HEK293 (cell line): ENCODE results near the gene CDR2L.
A peak's percentile ranks its signal among the peaks of the same experiment; 100 is the strongest.

Source experiments
- EGR2 ChIP-seq: fragments of 450-650 bp; formaldehyde crosslinking; IDR thresholded peaks from 2 replicates; pipeline ENCODE4 v1.5.1; 2016; ENCODE audit warnings: low read depth, missing biosample characterization, missing genetic modification characterization
- GLI2 ChIP-seq: fragments of 450-650 bp; formaldehyde crosslinking; IDR thresholded peaks from 2 replicates; pipeline ENCODE4; 2017; ENCODE audit warnings: missing biosample characterization, missing genetic modification characterization, low read depth, borderline replicate concordance
- HOXD13 ChIP-seq: sonication (generic); formaldehyde crosslinking; IDR thresholded peaks from 2 replicates; pipeline ENCODE4 v1.8.0; 2022; ENCODE audit warnings: missing genetic modification reagents, borderline replicate concordance
- KLF10 ChIP-seq: fragments of 450-650 bp; IDR thresholded peaks from 2 replicates; pipeline ENCODE4 v1.5.1; 2018; ENCODE audit warnings: missing biosample characterization, mild to moderate bottlenecking, missing genetic modification characterization
- KLF8 ChIP-seq: fragments of 450-650 bp; formaldehyde crosslinking; IDR thresholded peaks from 2 replicates; pipeline ENCODE4 v1.5.1; 2016; ENCODE audit warnings: missing biosample characterization, missing genetic modification characterization
- SCRT1 ChIP-seq: fragments of 450-650 bp; formaldehyde crosslinking; IDR thresholded peaks from 2 replicates; pipeline ENCODE4 v1.5.1; 2016; ENCODE audit warnings: missing biosample characterization, missing genetic modification characterization, borderline replicate concordance
- ZBTB48 ChIP-seq: fragments of 450-650 bp; formaldehyde crosslinking; IDR thresholded peaks from 2 replicates; pipeline ENCODE4 v1.5.1; 2016; ENCODE audit warnings: missing biosample characterization, missing genetic modification characterization
- ZNF184 ChIP-seq: fragments of 450-650 bp; IDR thresholded peaks from 2 replicates; pipeline ENCODE4 v1.5.1; 2018; ENCODE audit warnings: missing biosample characterization, mild to moderate bottlenecking, missing genetic modification characterization
- ZNF266 ChIP-seq: fragments of 450-650 bp; formaldehyde crosslinking; IDR thresholded peaks from 2 replicates; pipeline ENCODE4 v1.5.1; 2016; ENCODE audit warnings: missing biosample characterization, missing genetic modification characterization, low read depth
- ZNF292 ChIP-seq: fragments of 450-650 bp; formaldehyde crosslinking; IDR thresholded peaks from 2 replicates; pipeline ENCODE4 v1.5.1; 2016; ENCODE audit warnings: low read depth, missing biosample characterization, missing genetic modification characterization, borderline replicate concordance
- ZNF350 ChIP-seq: fragments of 450-650 bp; formaldehyde crosslinking; IDR thresholded peaks from 2 replicates; pipeline ENCODE4 v1.5.0; 2017; ENCODE audit warnings: missing biosample characterization, mild to moderate bottlenecking, missing genetic modification characterization
- ZNF423 ChIP-seq: fragments of 450-650 bp; formaldehyde crosslinking; IDR thresholded peaks from 2 replicates; pipeline ENCODE4 v1.5.1; 2016; ENCODE audit warnings: missing biosample characterization, missing genetic modification characterization
- ZNF530 ChIP-seq: fragments of 450-650 bp; formaldehyde crosslinking; IDR thresholded peaks from 2 replicates; pipeline ENCODE4 v1.5.1; 2016; ENCODE audit warnings: low read depth, missing biosample characterization, missing genetic modification characterization
- ZNF629 ChIP-seq: fragments of 450-650 bp; formaldehyde crosslinking; IDR thresholded peaks from 2 replicates; pipeline ENCODE4 v1.5.1; 2017; ENCODE audit warnings: missing biosample characterization, missing genetic modification characterization
- ZNF670 ChIP-seq: fragments of 450-650 bp; formaldehyde crosslinking; IDR thresholded peaks from 2 replicates; pipeline ENCODE4 v1.5.1; 2016; ENCODE audit warnings: missing biosample characterization, missing genetic modification characterization, low read depth
- ZNF701 ChIP-seq: fragments of 450-650 bp; formaldehyde crosslinking; IDR thresholded peaks from 2 replicates; pipeline ENCODE4 v1.5.1; 2016; ENCODE audit warnings: missing biosample characterization, missing genetic modification characterization
- ZNF777 ChIP-seq: fragments of 450-650 bp; formaldehyde crosslinking; IDR thresholded peaks from 2 replicates; pipeline ENCODE4 v1.5.1; 2017; ENCODE audit warnings: missing biosample characterization, missing genetic modification characterization, borderline replicate concordance
- ZNF792 ChIP-seq: fragments of 450-650 bp; formaldehyde crosslinking; IDR thresholded peaks from 2 replicates; pipeline ENCODE4 v1.5.1; 2016; ENCODE audit warnings: missing biosample characterization, missing genetic modification characterization
- TF ChIP-seq, protein P1 (sequence below): fragments of 450-650 bp; formaldehyde crosslinking; IDR thresholded peaks from 2 replicates; pipeline ENCODE4 v1.5.1; 2016; ENCODE audit warnings: missing biosample characterization, missing genetic modification characterization, borderline replicate concordance
- TF ChIP-seq, protein P2 (sequence below): fragments of 450-650 bp; formaldehyde crosslinking; IDR thresholded peaks from 2 replicates; pipeline ENCODE4 v1.5.1; 2016; ENCODE audit warnings: missing biosample characterization, missing genetic modification characterization
- TF ChIP-seq, protein P3 (sequence below): fragments of 450-650 bp; formaldehyde crosslinking; IDR thresholded peaks from 2 replicates; pipeline ENCODE4 v1.5.1; 2017; ENCODE audit warnings: missing biosample characterization, missing genetic modification characterization
- TF ChIP-seq, protein P4 (sequence below): fragments of 450-650 bp; formaldehyde crosslinking; IDR thresholded peaks from 2 replicates; pipeline ENCODE4 v1.5.1; 2016; ENCODE audit warnings: missing biosample characterization, missing genetic modification characterization, low read depth
- TF ChIP-seq, protein P5 (sequence below): fragments of 450-650 bp; formaldehyde crosslinking; IDR thresholded peaks from 2 replicates; pipeline ENCODE4 v1.5.1; 2016; ENCODE audit warnings: missing biosample characterization, missing genetic modification characterization
- TF ChIP-seq, protein P6 (sequence below): fragments of 450-650 bp; formaldehyde crosslinking; IDR thresholded peaks from 2 replicates; pipeline ENCODE4; 2016; ENCODE audit warnings: missing biosample characterization, missing genetic modification characterization
- TF ChIP-seq, protein P7 (sequence below): fragments of 450-650 bp; formaldehyde crosslinking; optimal IDR thresholded peaks from 2 replicates; pipeline ENCODE3; 2016; ENCODE audit warnings: missing biosample characterization, mild to moderate bottlenecking, missing genetic modification characterization

CDR2L gene

DNA sequence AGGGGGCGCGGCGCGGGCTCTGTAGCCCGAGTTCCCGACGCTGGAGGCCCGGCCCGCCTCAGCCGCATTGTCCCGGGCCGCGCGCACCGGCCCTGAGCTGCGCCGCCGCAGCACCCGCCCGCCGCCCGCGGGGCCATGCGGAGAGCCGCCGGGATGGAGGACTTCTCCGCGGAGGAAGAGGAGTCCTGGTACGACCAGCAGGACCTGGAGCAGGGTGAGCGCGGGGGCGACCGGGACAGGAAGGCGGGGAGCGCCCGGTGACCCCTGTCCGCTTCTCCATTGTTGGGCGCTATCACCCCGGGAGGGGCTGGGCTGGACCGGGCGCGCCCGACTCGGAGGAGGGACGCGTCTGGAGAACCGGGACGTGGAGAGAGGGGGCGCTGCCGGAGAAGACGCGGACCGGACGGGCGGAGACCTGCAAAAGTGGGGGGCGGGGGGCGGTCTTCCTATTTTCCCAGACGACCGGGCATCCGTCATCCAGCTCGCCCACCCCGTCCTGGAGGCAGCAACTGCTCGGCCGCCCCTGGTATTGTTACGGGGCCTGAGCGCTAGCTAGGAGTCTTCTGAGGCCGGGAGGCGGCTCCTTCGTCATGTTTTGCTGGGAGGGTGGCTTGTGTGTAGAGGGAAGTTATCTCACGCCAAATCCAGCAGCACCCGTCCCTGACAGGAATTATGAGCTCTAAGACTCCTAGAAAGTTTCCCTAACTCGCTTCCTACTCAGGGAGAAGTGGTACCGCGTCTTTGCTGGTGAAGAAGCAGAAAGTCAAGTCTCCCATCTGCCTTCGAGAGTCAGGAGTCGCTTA lies 678 bp downstream of the CDR2L start (continued):
- TF ChIP-seq, protein P1, sequence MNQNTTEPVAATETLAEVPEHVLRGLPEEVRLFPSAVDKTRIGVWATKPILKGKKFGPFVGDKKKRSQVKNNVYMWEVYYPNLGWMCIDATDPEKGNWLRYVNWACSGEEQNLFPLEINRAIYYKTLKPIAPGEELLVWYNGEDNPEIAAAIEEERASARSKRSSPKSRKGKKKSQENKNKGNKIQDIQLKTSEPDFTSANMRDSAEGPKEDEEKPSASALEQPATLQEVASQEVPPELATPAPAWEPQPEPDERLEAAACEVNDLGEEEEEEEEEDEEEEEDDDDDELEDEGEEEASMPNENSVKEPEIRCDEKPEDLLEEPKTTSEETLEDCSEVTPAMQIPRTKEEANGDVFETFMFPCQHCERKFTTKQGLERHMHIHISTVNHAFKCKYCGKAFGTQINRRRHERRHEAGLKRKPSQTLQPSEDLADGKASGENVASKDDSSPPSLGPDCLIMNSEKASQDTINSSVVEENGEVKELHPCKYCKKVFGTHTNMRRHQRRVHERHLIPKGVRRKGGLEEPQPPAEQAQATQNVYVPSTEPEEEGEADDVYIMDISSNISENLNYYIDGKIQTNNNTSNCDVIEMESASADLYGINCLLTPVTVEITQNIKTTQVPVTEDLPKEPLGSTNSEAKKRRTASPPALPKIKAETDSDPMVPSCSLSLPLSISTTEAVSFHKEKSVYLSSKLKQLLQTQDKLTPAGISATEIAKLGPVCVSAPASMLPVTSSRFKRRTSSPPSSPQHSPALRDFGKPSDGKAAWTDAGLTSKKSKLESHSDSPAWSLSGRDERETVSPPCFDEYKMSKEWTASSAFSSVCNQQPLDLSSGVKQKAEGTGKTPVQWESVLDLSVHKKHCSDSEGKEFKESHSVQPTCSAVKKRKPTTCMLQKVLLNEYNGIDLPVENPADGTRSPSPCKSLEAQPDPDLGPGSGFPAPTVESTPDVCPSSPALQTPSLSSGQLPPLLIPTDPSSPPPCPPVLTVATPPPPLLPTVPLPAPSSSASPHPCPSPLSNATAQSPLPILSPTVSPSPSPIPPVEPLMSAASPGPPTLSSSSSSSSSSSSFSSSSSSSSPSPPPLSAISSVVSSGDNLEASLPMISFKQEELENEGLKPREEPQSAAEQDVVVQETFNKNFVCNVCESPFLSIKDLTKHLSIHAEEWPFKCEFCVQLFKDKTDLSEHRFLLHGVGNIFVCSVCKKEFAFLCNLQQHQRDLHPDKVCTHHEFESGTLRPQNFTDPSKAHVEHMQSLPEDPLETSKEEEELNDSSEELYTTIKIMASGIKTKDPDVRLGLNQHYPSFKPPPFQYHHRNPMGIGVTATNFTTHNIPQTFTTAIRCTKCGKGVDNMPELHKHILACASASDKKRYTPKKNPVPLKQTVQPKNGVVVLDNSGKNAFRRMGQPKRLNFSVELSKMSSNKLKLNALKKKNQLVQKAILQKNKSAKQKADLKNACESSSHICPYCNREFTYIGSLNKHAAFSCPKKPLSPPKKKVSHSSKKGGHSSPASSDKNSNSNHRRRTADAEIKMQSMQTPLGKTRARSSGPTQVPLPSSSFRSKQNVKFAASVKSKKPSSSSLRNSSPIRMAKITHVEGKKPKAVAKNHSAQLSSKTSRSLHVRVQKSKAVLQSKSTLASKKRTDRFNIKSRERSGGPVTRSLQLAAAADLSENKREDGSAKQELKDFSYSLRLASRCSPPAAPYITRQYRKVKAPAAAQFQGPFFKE (tag by site-specific recombination), result no peak
- TF ChIP-seq, protein P2, sequence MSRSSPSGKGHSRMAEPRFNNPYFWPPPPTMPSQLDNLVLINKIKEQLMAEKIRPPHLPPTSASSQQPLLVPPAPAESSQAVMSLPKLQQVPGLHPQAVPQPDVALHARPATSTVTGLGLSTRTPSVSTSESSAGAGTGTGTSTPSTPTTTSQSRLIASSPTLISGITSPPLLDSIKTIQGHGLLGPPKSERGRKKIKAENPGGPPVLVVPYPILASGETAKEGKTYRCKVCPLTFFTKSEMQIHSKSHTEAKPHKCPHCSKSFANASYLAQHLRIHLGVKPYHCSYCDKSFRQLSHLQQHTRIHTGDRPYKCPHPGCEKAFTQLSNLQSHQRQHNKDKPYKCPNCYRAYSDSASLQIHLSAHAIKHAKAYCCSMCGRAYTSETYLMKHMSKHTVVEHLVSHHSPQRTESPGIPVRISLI (tag by site-specific recombination), result no peak
- TF ChIP-seq, protein P3, sequence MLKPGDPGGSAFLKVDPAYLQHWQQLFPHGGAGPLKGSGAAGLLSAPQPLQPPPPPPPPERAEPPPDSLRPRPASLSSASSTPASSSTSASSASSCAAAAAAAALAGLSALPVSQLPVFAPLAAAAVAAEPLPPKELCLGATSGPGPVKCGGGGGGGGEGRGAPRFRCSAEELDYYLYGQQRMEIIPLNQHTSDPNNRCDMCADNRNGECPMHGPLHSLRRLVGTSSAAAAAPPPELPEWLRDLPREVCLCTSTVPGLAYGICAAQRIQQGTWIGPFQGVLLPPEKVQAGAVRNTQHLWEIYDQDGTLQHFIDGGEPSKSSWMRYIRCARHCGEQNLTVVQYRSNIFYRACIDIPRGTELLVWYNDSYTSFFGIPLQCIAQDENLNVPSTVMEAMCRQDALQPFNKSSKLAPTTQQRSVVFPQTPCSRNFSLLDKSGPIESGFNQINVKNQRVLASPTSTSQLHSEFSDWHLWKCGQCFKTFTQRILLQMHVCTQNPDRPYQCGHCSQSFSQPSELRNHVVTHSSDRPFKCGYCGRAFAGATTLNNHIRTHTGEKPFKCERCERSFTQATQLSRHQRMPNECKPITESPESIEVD (tag by site-specific recombination), result no peak
- TF ChIP-seq ZNF350 (tag by site-specific recombination), result no peak
- TF ChIP-seq ZNF629 (tag by site-specific recombination), result no peak; the same call in 1 of the 2 replicates
- TF ChIP-seq, protein P4, sequence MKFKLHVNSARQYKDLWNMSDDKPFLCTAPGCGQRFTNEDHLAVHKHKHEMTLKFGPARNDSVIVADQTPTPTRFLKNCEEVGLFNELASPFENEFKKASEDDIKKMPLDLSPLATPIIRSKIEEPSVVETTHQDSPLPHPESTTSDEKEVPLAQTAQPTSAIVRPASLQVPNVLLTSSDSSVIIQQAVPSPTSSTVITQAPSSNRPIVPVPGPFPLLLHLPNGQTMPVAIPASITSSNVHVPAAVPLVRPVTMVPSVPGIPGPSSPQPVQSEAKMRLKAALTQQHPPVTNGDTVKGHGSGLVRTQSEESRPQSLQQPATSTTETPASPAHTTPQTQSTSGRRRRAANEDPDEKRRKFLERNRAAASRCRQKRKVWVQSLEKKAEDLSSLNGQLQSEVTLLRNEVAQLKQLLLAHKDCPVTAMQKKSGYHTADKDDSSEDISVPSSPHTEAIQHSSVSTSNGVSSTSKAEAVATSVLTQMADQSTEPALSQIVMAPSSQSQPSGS, result no peak
- TF ChIP-seq ZNF266 (tag by site-specific recombination), result no peak
- TF ChIP-seq HOXD13, result no peak
- peak; percentile 80 for TF ChIP-seq KLF8 (tag by site-specific recombination)
- no peak for TF ChIP-seq ZNF670 (tag by site-specific recombination)
- TF ChIP-seq SCRT1 (tag by site-specific recombination), result no peak
- TF ChIP-seq ZNF423 (tag by site-specific recombination), result no peak
- no peak for TF ChIP-seq ZNF292 (tag by site-specific recombination)
- TF ChIP-seq ZNF530 (tag by site-specific recombination), result no peak
- TF ChIP-seq ZNF792 (tag by site-specific recombination), result no peak
- TF ChIP-seq, protein P5, sequence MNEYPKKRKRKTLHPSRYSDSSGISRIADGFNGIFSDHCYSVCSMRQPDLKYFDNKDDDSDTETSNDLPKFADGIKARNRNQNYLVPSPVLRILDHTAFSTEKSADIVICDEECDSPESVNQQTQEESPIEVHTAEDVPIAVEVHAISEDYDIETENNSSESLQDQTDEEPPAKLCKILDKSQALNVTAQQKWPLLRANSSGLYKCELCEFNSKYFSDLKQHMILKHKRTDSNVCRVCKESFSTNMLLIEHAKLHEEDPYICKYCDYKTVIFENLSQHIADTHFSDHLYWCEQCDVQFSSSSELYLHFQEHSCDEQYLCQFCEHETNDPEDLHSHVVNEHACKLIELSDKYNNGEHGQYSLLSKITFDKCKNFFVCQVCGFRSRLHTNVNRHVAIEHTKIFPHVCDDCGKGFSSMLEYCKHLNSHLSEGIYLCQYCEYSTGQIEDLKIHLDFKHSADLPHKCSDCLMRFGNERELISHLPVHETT, result no peak
- TF ChIP-seq GLI2 (tag by site-specific recombination), result no peak
- TF ChIP-seq, protein P6, sequence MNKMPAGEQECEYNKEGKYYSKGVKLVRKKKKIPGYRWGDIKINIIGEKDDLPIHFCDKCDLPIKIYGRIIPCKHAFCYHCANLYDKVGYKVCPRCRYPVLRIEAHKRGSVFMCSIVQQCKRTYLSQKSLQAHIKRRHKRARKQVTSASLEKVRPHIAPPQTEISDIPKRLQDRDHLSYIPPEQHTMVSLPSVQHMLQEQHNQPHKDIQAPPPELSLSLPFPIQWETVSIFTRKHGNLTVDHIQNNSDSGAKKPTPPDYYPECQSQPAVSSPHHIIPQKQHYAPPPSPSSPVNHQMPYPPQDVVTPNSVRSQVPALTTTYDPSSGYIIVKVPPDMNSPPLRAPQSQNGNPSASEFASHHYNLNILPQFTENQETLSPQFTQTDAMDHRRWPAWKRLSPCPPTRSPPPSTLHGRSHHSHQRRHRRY (tag by site-specific recombination), result no peak
- TF ChIP-seq ZNF701 (tag by site-specific recombination), result no peak
- TF ChIP-seq ZNF184 (tag by site-specific recombination), result no peak
- 0 out of 2 replicates have a peak, but pooled peaks have one; percentile 12 for TF ChIP-seq KLF10
- TF ChIP-seq, protein P7, sequence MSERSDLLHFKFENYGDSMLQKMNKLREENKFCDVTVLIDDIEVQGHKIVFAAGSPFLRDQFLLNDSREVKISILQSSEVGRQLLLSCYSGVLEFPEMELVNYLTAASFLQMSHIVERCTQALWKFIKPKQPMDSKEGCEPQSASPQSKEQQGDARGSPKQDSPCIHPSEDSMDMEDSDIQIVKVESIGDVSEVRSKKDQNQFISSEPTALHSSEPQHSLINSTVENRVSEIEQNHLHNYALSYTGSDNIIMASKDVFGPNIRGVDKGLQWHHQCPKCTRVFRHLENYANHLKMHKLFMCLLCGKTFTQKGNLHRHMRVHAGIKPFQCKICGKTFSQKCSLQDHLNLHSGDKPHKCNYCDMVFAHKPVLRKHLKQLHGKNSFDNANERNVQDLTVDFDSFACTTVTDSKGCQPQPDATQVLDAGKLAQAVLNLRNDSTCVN (tag by site-specific recombination), result peak; percentile 89
- TF ChIP-seq ZNF777 (tag by site-specific recombination), result no peak
- 0 out of 2 replicates have a peak, but pooled peaks have one; percentile 9 for TF ChIP-seq ZBTB48 (tag by site-specific recombination)
- peak; percentile 77 for TF ChIP-seq EGR2 (tag by site-specific recombination)
